Epithelial cell of prostate (primary cell): ENCODE data around the gene FRMD8.

Experiments used
- DNase-seq: peaks from one replicate; pipeline ENCODE4 v3.0.0-alpha.2; 2011; ENCODE audit warnings: low read depth, low spot score
- H3K27ac ChIP-seq: fragments of 450-650 bp; 2 replicates; pipeline ENCODE4 v1.5.1; 2017; ENCODE audit warnings: mild to moderate bottlenecking

FRMD8 gene

DNA sequence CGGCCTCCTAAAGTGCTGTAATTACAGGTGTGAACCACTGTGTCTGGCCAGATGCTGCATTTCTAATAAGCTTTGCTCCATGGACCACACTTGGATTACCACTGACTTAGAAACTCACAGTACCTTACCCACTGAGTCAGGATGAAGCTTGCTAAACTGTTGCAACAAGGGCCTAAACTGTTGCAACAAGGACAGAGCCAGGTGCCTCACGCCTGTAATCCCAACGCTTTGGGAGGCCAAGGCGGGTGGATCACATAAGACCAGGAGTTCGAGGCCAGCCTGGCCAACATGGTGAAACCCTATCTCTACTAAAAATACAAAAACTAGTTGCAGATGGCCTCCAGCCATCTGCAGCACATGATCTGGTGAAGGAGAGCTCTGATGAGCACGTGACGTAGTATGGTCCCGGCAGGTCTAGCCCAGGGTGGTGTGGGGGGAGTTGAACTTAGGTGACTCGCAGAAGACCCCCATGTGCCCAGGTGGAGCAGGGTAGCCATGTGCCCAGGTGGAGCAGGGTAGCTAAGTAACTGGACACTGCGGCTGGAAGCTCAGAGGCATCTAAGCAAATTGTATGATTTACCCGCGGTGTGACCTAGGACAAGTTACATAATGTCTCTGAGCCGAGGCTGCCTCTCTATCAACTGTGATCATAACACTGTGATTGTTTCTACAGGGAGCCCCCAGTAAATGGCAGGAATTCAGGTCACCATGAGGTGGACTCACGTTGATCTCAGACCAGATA lies 12.4 kb upstream of the FRMD8 start:
- DNase-seq, result no peak

DNA sequence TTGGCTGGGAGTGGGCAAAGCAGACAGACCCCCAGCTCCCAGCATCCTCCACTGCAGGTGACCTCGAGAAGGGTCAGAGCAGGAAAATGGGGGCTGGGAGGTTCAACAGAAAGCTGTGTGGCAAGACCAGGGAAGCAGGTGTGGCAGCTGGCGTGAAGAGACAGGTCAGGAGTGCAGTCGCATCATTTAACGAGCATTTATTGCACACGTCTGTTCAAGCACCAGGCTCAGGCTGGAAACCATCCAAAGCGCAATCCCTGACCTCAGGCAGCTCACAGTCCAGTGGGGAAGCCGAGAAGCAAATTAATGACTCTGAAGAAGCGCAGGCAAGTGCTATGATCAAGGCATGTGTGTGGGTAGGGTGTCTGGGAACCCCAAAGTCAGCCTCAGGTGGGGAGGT lies 11.4 kb upstream of the FRMD8 start:
- no peak overlapping the region for H3K27ac ChIP-seq
- DNase-seq, result no peak

More for the DNA sequence above, 12.4 kb upstream of the FRMD8 start:
- no peak overlapping the region for H3K27ac ChIP-seq

DNA sequence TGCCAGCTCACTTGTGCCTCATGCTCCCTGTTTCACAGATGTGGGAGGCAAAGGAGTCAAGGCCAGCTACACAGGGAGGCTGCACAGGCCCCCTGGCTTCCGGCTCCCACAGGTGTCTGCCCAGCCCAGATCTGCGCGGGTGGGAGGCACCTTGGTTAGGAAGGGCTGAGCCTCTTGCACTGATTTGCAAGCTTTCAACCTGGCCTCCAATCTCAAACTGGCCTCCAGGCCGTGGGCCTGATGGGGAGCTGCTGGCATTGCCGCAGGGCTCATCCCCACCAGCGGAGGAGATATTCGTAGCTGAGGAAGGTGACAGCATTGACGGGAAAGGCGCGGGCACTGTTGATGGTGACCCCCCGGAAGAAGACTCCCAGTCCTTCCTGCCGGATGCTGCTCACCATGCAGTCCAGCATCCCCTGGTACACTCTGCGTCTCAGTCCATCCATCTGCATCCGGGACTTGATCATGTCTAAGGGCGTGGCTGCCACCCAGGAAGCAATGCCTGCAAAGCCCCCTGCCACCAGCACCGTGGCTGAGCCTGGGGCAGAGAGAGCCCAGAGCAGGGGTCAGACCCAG lies 10.2 kb upstream of the FRMD8 start:
- DNase-seq, result no peak
- H3K27ac ChIP-seq, result no peak overlapping the region

DNA sequence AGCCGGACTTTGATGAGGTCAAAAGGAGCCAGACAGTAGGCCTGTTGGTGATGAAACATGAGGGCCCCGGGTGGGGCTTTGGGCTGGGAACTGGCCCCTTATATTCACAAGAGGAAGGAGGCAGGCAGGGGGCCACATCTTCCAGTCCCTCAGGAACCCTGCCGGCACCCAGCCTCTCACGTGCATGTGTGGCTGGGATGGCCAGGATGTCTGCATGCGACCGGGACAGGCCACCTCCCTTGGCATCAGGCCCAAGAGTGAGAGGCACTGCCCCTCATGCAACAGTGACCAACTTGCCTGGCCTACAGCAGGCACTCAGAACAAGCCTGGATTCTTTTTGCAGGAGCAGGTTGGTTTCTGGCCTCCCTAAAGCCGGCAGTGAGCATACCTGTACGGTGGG lies 9.4 kb upstream of the FRMD8 start:
- no peak overlapping the region for H3K27ac ChIP-seq
- DNase-seq, result no peak

DNA sequence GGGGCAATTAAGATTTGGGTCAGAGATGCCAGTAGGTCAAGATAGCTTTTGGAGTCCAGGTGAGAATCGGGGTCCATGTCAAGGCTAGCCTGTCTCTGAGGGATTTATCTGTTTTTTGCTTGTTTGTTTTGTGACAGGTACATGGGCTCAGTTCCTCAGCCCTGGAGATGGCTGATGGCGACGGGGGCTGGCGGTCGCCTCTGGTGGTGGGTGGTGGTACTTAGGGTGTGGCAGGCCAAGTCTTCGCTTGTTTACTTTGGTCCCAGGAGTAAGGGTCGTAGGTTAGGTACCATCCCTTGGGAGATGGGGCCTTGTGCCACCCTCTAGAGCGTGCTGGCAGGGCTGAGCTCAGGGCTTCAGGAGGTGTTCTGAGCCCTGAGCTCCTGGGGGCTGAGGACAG lies 8.7 kb upstream of the FRMD8 start:
- DNase-seq, result no peak
- no peak overlapping the region for H3K27ac ChIP-seq

DNA sequence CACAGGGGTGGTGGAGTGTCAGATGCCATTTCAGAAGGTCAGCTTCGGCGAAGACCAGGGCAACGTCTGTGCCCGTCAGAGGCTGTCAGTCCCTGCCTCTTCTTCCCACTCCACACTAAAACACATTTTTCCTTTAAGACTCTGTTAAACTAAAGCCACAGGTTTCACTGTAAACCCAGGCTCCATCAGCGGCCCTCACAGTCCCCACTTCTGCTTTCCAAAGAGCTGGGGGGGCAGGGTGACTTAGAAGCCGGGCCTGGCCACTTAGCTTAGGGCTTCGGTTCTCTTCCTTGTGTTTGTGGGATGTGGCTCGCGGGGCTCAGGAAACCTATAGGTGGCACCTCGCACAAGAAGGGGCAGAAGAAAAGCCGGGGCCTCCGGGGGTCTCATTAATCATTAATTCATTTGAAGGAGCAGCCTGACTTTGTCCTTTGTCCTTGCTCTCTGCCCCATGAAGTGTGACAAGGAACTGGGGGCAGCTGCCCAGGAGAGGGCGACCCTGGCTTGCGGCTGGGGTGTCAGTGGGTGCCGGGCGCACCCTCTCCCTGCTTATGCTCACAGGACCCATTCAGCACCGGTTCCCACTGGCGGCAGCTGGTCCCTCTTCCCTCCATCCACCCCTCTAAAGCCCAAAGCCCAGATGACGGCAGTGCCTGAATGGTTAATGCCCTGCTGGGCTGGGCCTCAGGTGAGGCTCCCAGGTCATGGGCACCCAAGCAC lies 8.1 kb upstream of the FRMD8 start:
- no peak overlapping the region for H3K27ac ChIP-seq
- no peak for DNase-seq

DNA sequence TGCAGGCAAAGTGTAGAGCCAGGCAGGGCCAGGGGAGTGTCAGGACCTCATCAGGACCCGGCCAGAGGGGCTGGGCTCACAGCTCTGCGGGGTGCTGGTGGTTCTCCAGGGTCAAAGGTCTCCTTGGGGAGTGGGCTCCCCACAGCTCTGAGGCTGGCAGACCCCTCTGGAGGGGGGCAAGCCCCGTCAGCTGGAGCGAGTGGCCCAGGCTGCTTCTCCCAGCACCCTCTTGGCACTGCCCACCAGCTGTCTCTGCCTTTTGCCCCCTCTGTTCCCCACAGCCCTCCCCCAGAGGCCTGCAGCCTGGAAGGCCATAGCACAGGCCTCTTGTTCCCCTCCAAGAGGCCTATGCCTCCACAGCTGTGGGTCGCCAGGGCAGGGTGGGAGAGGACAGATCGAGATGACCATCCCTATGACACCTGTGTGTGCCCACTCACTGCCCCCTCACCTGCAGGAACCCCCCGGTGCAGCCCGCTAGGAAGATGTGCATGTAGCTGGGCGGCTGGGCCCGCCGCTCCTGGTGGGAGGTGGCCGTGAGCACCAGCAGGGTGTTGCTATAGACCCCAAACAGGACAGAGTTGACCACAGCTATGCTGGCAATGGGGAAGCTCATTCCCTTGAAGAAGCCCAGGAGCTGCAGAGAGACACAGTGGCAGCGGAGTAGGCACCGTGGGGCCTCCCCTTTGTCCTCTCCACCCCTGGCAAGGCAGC lies 7.4 kb upstream of the FRMD8 start:
- no peak overlapping the region for H3K27ac ChIP-seq
- no peak for DNase-seq

DNA sequence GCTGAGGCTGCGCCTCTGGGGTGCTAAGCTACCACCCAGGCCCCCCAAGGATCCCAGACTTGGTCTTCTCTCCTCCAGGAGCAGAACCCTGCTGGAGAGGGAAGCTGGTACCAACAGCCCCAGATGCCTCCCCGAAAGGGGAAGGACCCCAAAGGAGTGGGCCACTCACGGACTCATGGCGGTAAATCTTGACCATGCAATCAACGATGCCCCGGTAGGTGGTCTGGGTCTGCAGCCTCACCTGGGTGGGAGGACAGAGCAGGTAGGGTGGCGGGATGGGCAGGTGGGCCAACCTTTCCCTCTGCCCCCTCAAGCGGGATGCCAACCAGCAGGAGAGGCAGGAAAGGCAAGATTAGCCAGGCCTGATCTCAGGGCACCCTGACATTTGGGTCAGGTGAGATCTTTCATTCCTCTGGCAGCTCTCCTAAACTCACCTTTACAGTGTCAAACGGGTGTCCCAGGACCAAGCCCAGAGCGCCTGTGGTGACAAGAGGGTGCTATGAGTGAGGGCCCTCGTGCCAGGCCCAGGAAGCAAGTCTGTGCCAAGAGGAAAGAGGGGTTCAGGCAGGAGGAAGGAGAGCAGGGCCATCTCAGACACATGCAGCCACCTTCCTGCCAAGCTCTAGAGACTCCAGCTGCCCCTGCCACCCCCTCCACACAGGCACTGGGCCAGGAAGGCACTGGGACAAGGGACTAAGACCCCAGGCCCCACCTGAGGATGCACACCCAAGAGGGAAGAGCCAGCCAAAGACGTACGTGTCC lies 6.6 kb upstream of the FRMD8 start:
- H3K27ac ChIP-seq, result no peak overlapping the region
- DNase-seq, result no peak

DNA sequence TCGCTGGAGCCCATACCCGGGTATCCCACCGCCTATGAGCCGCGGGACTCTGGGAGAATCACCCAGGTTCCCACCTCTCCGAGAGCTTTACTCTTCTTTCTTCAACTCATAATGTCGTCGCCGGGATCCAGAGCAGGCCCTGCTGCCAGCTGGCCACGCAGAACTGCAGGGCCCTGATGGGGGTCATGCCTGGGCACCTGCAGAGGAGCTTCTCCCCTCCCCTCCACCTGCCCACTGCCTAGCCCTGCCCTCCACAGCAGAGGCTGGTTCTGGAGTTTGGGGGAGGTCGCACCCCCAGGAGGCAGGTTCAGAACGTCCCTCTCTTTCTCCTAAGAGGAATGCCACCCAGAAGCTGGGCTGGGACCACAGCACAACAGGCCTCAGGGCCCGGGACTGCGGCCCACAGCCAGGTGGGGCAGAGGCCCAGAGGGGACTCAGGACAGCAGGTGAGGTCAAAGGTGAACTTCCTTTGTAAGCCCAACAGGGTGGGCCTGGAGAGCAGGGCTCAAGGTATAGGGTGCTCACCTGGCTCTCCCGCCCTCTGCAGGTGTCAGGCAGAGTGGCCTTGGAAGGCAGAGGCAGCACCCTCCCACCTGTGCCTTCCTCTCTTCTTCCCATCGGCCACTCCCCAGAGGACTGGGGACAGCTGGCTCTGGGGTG lies 5.8 kb upstream of the FRMD8 start:
- no peak for DNase-seq
- peak overlapping the region; percentile 99 for H3K27ac ChIP-seq

DNA sequence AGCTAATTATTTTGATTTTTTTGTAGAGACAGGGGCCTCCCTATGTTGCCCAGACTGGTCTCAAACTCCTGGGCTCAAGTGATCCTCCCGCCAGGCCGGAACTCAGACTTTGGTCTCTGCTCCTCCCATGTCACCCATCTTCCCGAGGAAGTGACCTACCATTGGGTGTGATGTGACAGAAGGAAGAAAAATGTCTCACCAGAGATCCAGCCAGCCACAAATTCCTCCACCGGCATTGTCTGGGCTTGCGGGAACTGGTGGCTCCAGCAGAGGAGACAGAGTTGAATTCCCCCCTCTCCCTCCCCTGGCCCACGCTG lies 4.8 kb upstream of the FRMD8 start:
- DNase-seq, result peak; percentile 64
- peak overlapping the region; percentile 99 for H3K27ac ChIP-seq

DNA sequence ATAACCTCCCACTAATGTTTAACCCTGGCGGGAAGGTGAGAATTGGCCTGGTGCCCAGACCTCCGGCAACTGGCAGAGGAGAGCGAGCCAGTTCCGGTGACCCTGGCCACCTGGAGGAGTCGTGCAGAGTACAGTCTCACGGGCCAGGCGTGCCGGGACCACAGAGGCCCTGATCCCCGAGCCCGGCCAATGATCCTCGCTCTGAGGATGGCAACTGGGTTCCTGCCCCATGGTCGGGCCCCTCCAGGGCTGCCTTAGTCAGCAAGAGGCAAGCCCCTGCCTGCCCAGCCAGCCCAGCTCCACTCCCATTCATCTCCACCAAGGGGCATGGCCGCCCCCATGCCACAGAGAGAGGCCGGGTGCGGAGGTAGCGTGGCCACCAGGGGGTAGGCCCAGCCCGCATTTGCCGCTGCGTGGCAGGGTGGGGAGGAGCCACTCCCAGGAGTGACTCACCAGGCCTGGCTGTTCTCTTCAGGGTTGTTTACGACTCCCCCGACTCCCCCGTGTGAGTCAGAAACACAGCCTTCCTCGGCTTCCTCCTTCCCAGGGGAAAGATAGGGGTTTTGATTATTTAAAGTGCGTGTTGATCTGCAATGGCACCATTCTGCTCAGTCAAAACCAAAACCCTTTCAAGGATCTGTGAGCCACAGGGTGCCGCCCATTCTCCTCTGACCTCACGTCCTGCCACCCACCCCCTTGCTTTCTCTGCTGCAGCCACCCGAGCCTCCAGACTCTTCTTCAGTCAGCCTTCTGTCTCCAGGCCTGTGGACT lies 4.2 kb upstream of the FRMD8 start, which contains the start of gene SLC25A45:
Gene SLC25A45 (minus strand): TSS at position 614 of the 771 bp plus-strand sequence. CDS start 695 bp downstream, outside the sequence.
- H3K27ac ChIP-seq, result peak within 1 kb of the TSS; percentile 99
- DNase-seq, result peak; percentile 96

DNA sequence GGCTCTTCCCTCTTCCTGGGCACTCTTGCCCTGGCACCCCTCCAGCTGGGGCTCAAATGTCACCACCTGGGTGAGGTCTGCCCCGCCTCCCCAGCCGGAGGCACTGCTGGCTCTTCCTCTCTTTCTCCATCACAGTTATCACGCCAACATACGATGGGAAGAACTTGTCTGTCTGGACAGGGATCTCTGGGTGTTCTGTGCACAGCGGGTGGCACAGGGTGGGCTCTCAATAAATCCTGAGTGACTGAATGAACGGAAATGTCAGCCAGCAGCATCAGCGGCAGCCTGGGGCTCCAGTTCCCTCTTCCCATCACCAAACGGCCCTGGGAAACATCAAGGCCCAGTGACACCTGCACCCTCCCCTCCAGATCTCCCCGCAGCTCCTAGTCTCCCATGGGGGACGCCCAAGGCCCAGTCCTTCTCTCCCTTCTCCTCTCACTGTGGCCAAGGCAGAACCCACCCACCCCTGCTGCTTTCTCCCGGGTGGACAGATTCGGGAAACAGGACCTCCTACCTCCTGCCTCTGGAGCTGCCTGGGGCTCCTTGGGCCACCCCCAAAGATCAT lies 3.6 kb upstream of the FRMD8 start:
- no peak for DNase-seq
- peak overlapping the region; percentile 99 for H3K27ac ChIP-seq

DNA sequence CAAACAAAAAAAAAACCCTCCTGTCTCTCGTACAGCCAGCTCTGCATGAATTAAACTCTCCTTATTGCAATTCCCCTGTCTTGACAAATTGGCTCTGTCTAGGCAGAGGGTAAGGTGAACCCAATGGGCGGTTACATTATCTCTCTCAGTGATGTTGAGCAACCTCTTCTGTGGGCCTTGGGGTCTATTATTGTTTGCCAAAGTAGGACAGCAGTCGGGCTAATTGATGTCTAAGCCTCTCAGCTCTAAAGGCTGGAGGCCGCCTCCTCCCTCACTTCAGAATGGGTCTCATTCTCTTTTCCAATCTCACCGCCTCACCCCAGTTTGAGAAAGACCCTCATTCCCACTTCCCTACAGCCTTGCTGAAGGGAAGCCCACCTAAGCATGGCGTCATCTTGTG lies 2.7 kb upstream of the FRMD8 start:
- peak overlapping the region; percentile 99 for H3K27ac ChIP-seq
- no peak for DNase-seq

DNA sequence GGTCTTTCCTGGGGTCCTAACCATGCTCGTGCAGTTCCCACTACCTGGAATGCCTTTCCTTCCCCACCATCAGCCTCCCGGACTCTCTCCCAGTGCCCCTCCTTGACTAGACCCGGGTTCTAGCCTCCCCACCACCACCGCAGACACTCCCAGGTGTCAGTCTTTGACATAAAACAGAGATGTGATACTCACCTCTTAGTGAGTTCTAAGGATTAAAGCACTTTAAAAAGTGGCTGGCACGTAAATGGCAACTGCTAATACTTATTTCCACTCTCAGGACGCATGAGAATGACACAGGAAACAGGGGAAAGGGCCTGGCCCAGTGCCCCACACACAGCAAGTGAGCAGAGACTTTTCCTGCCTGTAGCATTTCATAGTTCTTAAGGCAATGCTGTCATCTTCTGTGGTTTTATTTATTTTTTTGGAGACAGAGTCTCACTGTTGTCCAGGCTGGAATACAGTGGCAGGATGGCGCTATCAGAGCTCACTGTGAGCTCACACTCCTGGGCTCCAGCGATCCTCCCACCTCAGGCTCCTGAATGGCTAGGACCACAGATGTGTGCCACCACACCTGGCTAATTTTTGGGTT lies 2.0 kb upstream of the FRMD8 start:
- H3K27ac ChIP-seq, result peak overlapping the region; percentile 99
- DNase-seq, result no peak

DNA sequence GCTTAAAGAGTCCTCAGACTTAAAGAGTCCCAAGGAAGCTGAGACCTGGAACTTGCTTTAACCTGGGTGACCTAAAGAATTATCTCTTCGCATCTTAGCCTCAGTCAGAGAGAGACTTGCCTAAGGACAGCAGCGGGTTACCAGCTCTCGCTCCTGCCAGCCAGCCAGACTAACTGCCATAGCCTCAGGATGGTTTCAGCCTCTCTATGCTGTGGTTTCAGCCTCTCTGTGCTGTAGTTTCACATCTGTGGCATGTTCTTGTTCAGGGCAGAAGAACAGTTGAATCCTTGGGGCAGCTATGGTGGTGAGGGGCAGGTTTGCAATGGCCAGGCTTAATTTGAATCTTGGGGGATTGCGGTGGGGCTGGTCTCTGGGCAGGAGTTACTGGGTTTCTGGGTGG lies 2.3 kb downstream of the FRMD8 start:
- no peak for DNase-seq
- H3K27ac ChIP-seq, result no peak overlapping the region

DNA sequence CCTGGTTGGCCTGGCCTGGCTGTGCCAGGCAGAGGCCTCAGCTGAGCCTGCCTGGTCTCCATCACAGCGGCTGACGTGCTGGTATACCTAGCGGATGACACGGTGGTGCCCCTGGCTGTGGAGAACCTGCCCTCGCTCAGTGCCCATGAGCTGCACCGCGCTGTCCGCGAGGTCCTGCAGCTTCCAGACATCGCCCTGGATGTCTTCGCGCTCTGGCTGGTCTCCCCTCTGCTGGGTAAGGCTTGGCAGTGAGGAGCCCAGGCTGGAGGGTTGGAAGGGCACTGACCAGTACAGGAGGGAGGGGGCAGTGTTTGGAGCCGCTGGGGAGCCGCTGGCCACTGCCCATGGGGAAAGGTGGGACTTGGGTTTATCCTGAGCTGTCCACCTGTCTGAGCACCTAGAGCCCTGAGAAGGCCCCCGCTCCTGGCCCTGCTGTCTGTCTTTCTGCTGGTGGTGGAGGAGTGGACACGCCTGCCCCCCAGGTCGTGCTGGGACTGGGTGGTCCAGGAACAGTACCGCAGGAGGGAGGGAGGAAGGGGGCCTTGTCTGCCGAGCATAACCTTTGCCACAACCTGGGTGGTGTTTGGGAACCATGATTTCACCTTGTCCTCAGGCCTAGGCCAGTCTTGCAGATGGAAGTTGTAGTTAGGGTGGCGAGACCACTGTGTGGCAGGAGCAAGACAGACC lies 3.0 kb downstream of the FRMD8 start:
- DNase-seq, result no peak
- no peak overlapping the region for H3K27ac ChIP-seq

DNA sequence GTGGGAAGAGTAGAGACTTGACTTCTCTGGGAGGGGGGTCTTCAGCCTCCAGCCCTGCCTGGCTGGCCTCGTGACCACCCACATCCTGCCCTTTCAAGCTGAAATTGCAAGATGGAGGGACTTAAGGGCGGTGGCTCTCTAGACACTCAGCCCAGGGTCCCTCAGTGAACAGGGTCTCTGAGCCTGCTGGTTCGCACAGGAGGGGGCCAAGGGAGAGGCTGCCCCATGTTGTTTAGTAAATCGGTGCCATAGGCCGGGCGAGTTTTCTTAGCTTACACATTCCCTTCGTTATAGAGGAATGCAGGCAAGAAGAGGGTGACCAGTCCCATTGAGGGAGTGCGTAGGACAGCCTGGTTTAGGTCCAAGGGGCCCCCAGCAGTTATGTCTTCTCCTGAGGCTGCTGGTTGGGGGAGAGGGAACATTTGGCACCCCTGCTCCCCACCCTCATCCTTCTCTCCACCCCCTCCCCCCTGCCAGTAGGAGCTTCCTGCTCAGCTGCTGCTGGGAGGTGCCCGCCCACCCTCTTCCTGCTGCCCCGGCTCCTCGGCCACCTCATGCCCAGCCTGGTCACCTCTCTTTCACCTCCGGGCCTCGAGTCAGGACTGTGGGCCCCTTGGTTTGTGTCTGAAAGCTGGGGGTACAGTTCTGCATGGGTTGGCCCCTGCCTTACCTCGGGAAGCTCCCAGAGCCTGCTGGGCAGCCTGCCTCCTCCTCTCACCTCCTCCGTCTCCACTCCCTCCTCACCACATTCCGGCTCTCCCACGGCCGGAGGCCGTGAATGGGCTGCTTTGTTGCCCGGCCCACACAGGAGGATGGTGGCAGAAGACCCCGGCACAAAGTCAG lies 3.9 kb downstream of the FRMD8 start:
- DNase-seq, result no peak
- H3K27ac ChIP-seq, result peak overlapping the region; percentile 33
